Measurements from ENCODE around the gene GNG7. TPM values are rescaled to one million over a fixed set of nuclear protein-coding genes. Genes with fewer than 3 reads are reported as not detected.

Gene GNG7
- total RNA-seq, 1 experiment from 2014 or later: 1.1 TPM

DNA sequence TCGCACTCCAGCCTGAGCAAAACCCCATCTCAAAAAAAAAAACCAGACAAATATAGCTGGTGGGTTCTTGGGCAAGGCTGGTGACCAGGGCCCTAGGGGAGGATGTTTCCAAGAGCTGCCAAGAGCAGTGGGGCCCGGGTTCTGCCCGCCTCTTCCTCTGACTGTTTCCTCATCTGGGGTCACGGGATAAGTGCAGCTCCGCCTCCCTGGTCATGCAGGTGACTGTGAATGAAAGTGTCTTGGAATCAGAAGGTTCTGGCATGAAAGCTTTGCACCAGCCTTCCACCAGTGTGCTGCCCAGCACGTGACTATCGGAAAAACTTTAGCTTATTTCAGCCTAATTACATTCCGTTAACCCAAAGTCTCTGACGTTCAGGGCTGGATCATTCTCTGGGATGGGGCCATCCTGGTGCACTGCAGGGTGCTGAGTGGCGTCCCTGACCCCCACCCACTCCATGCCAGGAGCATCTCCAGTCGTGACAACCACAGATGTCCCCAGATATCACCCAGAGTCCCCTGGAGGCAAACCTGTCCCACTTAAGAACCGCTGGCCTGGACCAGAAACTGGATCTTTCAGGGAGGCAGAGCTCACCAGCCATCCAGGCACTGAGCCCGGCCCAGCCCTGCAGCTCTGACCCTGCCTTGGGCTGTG is 85.6 kb downstream of the GNG7 start:
- no peak for DNase-seq
- H3K79me2 ChIP-seq (ENCODE audit: low read length): no peaks in the 10 kb centered on the region
- ATAC-seq: no peak
- no peak overlapping the region for H3K9ac ChIP-seq (ENCODE audit: low read length)
- no peak overlapping the region for H3K27ac ChIP-seq (ENCODE audit: low read length)
- no TSS peak for BruUV-seq (replicated peaks)
- ChIA-PET POLR2A (ENCODE audit: unreplicated experiment) (no interaction called here), CTCF (interaction anchor here (0.6 to 2.2 kb wide), 3 partner anchors 20 to 138 kb away, joined by 6 to 8 read pairs (median 7); no protein-coding TSS in a partner anchor)
- TF ChIP-seq EZH2 (IDR thresholded peaks at IDR 0.05; ENCODE audit: low read length, unreplicated experiment) (no peak), EZH2phosphoT487 (IDR thresholded peaks at IDR 0.05; ENCODE audit: borderline replicate concordance, low read length) (no peak)
- TF ChIP-seq, protein P1, sequence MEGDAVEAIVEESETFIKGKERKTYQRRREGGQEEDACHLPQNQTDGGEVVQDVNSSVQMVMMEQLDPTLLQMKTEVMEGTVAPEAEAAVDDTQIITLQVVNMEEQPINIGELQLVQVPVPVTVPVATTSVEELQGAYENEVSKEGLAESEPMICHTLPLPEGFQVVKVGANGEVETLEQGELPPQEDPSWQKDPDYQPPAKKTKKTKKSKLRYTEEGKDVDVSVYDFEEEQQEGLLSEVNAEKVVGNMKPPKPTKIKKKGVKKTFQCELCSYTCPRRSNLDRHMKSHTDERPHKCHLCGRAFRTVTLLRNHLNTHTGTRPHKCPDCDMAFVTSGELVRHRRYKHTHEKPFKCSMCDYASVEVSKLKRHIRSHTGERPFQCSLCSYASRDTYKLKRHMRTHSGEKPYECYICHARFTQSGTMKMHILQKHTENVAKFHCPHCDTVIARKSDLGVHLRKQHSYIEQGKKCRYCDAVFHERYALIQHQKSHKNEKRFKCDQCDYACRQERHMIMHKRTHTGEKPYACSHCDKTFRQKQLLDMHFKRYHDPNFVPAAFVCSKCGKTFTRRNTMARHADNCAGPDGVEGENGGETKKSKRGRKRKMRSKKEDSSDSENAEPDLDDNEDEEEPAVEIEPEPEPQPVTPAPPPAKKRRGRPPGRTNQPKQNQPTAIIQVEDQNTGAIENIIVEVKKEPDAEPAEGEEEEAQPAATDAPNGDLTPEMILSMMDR (conservative IDR thresholded peaks at IDR 0.05; ENCODE audit: low read depth, low read length): no peak
- H3K4me3 ChIP-seq (ENCODE audit: low read length): no peak overlapping the region
- H3K9me2 ChIP-seq (replicated peaks; ENCODE audit: low read length): no peaks in the 10 kb centered on the region
- no peaks in the 10 kb centered on the region for H3K9me3 ChIP-seq (ENCODE audit: low read length)
- peaks cover 27% of the 10 kb centered on the region for H3K4me1 ChIP-seq (ENCODE audit: insufficient read depth, low read length)
- H2AFZ ChIP-seq (ENCODE audit: low read length): no peak overlapping the region
- no peaks in the 10 kb centered on the region for H3F3A ChIP-seq (ENCODE audit: low read length, unreplicated experiment)
- no peaks in the 10 kb centered on the region for H4K20me1 ChIP-seq (ENCODE audit: low read length)
- no peaks in the 10 kb centered on the region for H3K36me3 ChIP-seq (ENCODE audit: low read depth, low read length)
- H3K4me2 ChIP-seq (ENCODE audit: low read length): no peak overlapping the region
- intact Hi-C loops (cut with micrococcal nuclease): no loop called here
- no peaks in the 10 kb centered on the region for H3K27me3 ChIP-seq (ENCODE audit: low read length)

DNA sequence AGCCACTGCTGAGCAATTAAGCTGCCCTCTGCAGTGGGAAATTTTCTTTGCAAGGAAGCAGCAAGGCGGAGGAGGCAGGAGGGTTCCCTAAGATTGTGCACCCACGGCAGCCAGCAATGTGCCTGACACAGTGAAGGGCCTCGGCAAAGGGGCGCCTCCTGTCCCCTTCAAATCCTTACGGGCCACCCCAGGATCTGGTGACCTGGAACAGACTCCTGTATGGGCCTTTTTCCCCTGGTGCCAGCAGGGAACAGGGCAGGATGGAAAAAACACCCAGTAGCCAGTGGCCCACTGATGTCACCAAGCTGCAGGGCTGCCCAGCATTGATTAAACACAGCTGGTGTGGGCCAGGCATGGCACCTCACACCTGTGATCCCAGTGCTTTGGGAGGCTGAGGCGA is 86.7 kb downstream of the GNG7 start:
- ChIA-PET POLR2A (ENCODE audit: unreplicated experiment) (no interaction called here), CTCF (interaction anchor here (2.2 kb wide), 1 partner anchor 21 kb away, joined by 8 read pairs; no protein-coding TSS in a partner anchor)
- no peak for TF ChIP-seq EZH2phosphoT487 (IDR thresholded peaks at IDR 0.05; ENCODE audit: borderline replicate concordance, low read length)
- no peak for TF ChIP-seq EZH2 (IDR thresholded peaks at IDR 0.05; ENCODE audit: low read length, unreplicated experiment)
- TF ChIP-seq, protein P1 (conservative IDR thresholded peaks at IDR 0.05; ENCODE audit: low read depth, low read length): no peak
- Histone ChIP-seq H3K9me3 (ENCODE audit: low read length) (no peaks in the 10 kb centered on the region), H3K27me3 (ENCODE audit: low read length) (no peaks in the 10 kb centered on the region), H3K27ac (ENCODE audit: low read length) (no peak overlapping the region), H3K4me2 (ENCODE audit: low read length) (no peak overlapping the region), H3K9ac (ENCODE audit: low read length) (no peak overlapping the region), H3K4me3 (ENCODE audit: low read length) (no peak overlapping the region), H3K79me2 (ENCODE audit: low read length) (no peaks in the 10 kb centered on the region), H4K20me1 (ENCODE audit: low read length) (no peaks in the 10 kb centered on the region), H3F3A (ENCODE audit: low read length, unreplicated experiment) (no peaks in the 10 kb centered on the region), H2AFZ (ENCODE audit: low read length) (no peak overlapping the region), H3K9me2 (replicated peaks; ENCODE audit: low read length) (no peaks in the 10 kb centered on the region), H3K4me1 (ENCODE audit: insufficient read depth, low read length) (peaks cover 23% of the 10 kb centered on the region), H3K36me3 (ENCODE audit: low read depth, low read length) (no peaks in the 10 kb centered on the region; the same call in 1 of the 2 replicates)
- ATAC-seq (no peak), DNase-seq (no peak)
- no TSS peak for BruUV-seq (replicated peaks)
- intact Hi-C loops (cut with micrococcal nuclease): no loop called here
